Neural cell (in vitro differentiated cells): ENCODE results near the gene GRK1.

Experiments
- CTCF ChIP-seq: fragments of 450-650 bp; IDR thresholded peaks from 2 replicates; pipeline ENCODE4 v1.5.1; 2014; ENCODE audit warnings: antibody characterized with exemption, mild to moderate bottlenecking, moderate library complexity; ENCODE audit not compliant: poor library complexity, severe bottlenecking
- EZH2 ChIP-seq: fragments of 200-600, 300-800 bp; shearing (Covaris generic), sonication (generic); IDR thresholded peaks from 2 replicates; pipeline ENCODE4 v1.6.1; 2014; ENCODE audit warnings: antibody characterized with exemption, low read length, borderline replicate concordance, mild to moderate bottlenecking; ENCODE audit not compliant: insufficient read depth, poor library complexity, severe bottlenecking
- POLR2AphosphoS5 ChIP-seq: IDR thresholded peaks from 2 replicates; pipeline ENCODE4 v1.6.1; 2012
- RAD21 ChIP-seq: fragments of 450-650 bp; conservative IDR thresholded peaks from 2 replicates; pipeline ENCODE4 v1.6.1; 2014; ENCODE audit warnings: antibody characterized with exemption, mild to moderate bottlenecking, moderate library complexity
- TAF1 ChIP-seq: IDR thresholded peaks from 2 replicates; pipeline ENCODE4 v1.6.1; 2012; ENCODE audit warnings: low read depth
- TF ChIP-seq, protein P1 (sequence below): IDR thresholded peaks from 2 replicates; pipeline ENCODE4 v1.6.1; 2012; ENCODE audit warnings: borderline replicate concordance

DNA sequence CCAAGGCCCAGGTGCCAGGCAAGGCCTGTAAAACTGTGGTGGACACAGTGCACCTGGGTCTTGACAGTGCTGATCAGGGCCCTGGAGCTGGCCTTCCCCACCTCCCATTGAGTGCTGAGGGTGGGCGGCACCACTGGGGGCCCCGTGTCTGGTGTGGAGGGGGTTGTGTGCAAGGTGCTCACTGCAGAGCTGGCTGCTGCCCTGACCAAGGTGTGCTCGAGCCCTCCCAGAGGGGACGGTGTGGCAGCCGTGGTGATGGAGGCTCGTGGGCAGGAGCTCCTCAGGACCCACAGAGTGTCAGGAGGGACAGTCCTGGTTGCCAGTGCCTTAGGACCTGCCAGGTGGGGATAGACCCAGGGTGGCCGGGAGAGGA, 32.0 kb upstream of the GRK1 start:
- TF ChIP-seq CTCF = no peak
- no peak for TF ChIP-seq POLR2AphosphoS5
- no peak for TF ChIP-seq RAD21
- TF ChIP-seq TAF1 = no peak
- TF ChIP-seq, protein P1, sequence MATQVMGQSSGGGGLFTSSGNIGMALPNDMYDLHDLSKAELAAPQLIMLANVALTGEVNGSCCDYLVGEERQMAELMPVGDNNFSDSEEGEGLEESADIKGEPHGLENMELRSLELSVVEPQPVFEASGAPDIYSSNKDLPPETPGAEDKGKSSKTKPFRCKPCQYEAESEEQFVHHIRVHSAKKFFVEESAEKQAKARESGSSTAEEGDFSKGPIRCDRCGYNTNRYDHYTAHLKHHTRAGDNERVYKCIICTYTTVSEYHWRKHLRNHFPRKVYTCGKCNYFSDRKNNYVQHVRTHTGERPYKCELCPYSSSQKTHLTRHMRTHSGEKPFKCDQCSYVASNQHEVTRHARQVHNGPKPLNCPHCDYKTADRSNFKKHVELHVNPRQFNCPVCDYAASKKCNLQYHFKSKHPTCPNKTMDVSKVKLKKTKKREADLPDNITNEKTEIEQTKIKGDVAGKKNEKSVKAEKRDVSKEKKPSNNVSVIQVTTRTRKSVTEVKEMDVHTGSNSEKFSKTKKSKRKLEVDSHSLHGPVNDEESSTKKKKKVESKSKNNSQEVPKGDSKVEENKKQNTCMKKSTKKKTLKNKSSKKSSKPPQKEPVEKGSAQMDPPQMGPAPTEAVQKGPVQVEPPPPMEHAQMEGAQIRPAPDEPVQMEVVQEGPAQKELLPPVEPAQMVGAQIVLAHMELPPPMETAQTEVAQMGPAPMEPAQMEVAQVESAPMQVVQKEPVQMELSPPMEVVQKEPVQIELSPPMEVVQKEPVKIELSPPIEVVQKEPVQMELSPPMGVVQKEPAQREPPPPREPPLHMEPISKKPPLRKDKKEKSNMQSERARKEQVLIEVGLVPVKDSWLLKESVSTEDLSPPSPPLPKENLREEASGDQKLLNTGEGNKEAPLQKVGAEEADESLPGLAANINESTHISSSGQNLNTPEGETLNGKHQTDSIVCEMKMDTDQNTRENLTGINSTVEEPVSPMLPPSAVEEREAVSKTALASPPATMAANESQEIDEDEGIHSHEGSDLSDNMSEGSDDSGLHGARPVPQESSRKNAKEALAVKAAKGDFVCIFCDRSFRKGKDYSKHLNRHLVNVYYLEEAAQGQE = no peak
- TF ChIP-seq EZH2 = no peak
